ENCODE results near the gene HOATZ.

- TF ChIP-seq, protein P1, sequence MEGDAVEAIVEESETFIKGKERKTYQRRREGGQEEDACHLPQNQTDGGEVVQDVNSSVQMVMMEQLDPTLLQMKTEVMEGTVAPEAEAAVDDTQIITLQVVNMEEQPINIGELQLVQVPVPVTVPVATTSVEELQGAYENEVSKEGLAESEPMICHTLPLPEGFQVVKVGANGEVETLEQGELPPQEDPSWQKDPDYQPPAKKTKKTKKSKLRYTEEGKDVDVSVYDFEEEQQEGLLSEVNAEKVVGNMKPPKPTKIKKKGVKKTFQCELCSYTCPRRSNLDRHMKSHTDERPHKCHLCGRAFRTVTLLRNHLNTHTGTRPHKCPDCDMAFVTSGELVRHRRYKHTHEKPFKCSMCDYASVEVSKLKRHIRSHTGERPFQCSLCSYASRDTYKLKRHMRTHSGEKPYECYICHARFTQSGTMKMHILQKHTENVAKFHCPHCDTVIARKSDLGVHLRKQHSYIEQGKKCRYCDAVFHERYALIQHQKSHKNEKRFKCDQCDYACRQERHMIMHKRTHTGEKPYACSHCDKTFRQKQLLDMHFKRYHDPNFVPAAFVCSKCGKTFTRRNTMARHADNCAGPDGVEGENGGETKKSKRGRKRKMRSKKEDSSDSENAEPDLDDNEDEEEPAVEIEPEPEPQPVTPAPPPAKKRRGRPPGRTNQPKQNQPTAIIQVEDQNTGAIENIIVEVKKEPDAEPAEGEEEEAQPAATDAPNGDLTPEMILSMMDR (IDR thresholded peaks at IDR 0.05), result no peak
- TF ChIP-seq POLR2AphosphoS5 (IDR thresholded peaks at IDR 0.05), result no peak
Observed at GRCh38 chr11:111549196-111549868, 34.8 kb downstream of the HOATZ start.
